Activated CD4-positive, alpha-beta T cell treated with anti-CD3 and anti-CD28 coated beads for 24 hours (primary cell): Measurements from ENCODE around the gene CDK5RAP2.
"Not testable (repeated sequence)": the region's sequence is repeated elsewhere in the genome, so short reads cannot be mapped to it uniquely, and the experiment has no call there.

Source experiments
- DNase-seq, 2 donors: peaks; one replicate each; pipeline ENCODE4 v3.0.0-alpha.2; 2020; ENCODE audit warnings: low read depth in 2 of 2

The CDK5RAP2 gene

GRCh38 chr9:120587328-120587727 lies 7.4 kb upstream of the CDK5RAP2 start:
- DNase-seq, result no peak

GRCh38 chr9:120583958-120584369 lies 4.0 kb upstream of the CDK5RAP2 start:
- no peak for DNase-seq

GRCh38 chr9:120579139-120580050 lies 572 bp downstream of the CDK5RAP2 start:
- DNase-seq, result no peak

GRCh38 chr9:120574473-120574872 lies 5.5 kb downstream of the CDK5RAP2 start:
- DNase-seq, result no peak

- no peak for DNase-seq
Observed at GRCh38 chr9:120572472-120572871, 7.5 kb downstream of the CDK5RAP2 start.

GRCh38 chr9:120571443-120572257 lies 8.3 kb downstream of the CDK5RAP2 start:
- DNase-seq, result no peak

- DNase-seq, result no peak
Observed at GRCh38 chr9:120570296-120570695, 9.7 kb downstream of the CDK5RAP2 start.

- DNase-seq, result no peak
Observed at GRCh38 chr9:120569556-120569955, 10.4 kb downstream of the CDK5RAP2 start.

- DNase-seq, result no peak
Observed at GRCh38 chr9:120568816-120569215, 11.2 kb downstream of the CDK5RAP2 start.

- no peak for DNase-seq
Observed at GRCh38 chr9:120567874-120568273, 12.1 kb downstream of the CDK5RAP2 start.

- no peak for DNase-seq
Observed at GRCh38 chr9:120567081-120567480, 12.9 kb downstream of the CDK5RAP2 start.

- no peak for DNase-seq
Observed at GRCh38 chr9:120564589-120564988, 15.4 kb downstream of the CDK5RAP2 start.

- DNase-seq, result no peak
Observed at GRCh38 chr9:120562861-120563443, 17.0 kb downstream of the CDK5RAP2 start.

- no peak for DNase-seq
Observed at GRCh38 chr9:120561709-120562108, 18.3 kb downstream of the CDK5RAP2 start.

GRCh38 chr9:120559546-120559945 lies 20.4 kb downstream of the CDK5RAP2 start:
- no peak for DNase-seq

GRCh38 chr9:120558454-120558853 lies 21.5 kb downstream of the CDK5RAP2 start:
- DNase-seq, result no peak

- DNase-seq, result no peak
Observed at GRCh38 chr9:120557205-120557604, 22.8 kb downstream of the CDK5RAP2 start.

- DNase-seq, result no peak
Observed at GRCh38 chr9:120556775-120557174, 23.2 kb downstream of the CDK5RAP2 start.

GRCh38 chr9:120555839-120556238 lies 24.1 kb downstream of the CDK5RAP2 start:
- DNase-seq, result no peak

- not testable (repeated sequence) for DNase-seq
Observed at GRCh38 chr9:120552210-120552704, 27.7 kb downstream of the CDK5RAP2 start.

- DNase-seq, result no peak
Observed at GRCh38 chr9:120545701-120546550, 34.0 kb downstream of the CDK5RAP2 start.
